ENCODE measurements around the gene ATF6. TPM values are rescaled to one million over a fixed set of nuclear protein-coding genes. Genes with fewer than 3 reads are reported as not detected.

Gene ATF6
- total and polyA plus RNA-seq, 2 of the 4 experiments (the other 2 are of a cell fraction) = 12.2 to 17.6 TPM

DNA sequence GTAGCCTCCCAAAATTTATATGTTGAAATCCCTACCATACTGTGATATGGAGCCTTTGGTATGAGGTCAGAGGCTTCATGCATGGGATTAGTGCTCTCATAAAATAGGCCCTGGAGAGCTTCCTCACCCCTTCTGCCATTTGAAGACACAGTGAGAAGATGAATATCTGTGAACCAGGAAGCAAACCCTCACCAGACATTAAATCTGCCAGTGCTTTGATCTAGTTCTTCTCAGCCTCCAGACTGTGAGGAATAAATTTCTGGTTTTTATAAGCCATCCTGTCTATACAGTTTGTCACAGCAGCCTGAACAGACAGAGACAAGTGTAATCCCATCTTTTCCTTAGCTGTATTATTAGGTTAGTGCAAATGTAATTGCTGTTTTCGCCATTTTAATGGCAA lies 169.1 kb downstream of the ATF6 start (continued):
- TF ChIP-seq RFX5 (IDR thresholded peaks at IDR 0.05; ENCODE audit: low read depth, low read length) (no peak), USF2 (IDR thresholded peaks at IDR 0.05; ENCODE audit: low read depth, low read length) (no peak)

GRCh38 chr1:161936786-161937185 lies 170.7 kb downstream of the ATF6 start:
- Histone ChIP-seq H2AFZ (replicated peaks; ENCODE audit: low read length, poor library complexity) (no peak overlapping the region), H4K20me1 (ENCODE audit: insufficient read depth, low read length) (peaks cover 2% of the 10 kb centered on the region; the same call in 1 of the 2 replicates), H3K4me1 (ENCODE audit: control insufficient read depth, insufficient read depth, low read length) (no peaks in the 10 kb centered on the region), H2AK5ac (ENCODE audit: low read depth, low read length) (no peak overlapping the region), H3K27ac (ENCODE audit: insufficient read depth, low read length) (no peak overlapping the region), H3K14ac (replicated peaks; ENCODE audit: low read depth, low read length) (no peak overlapping the region), H3K9me1 (ENCODE audit: insufficient read depth, low read length) (0 out of 2 replicates have a peak, but pooled peaks cover 2% of the 10 kb centered on the region), H3K4me2 (ENCODE audit: low read depth, low read length) (no peak overlapping the region), H4K5ac (ENCODE audit: low read depth, low read length) (no peak overlapping the region), H3K9ac (ENCODE audit: low read depth, low read length) (no peak overlapping the region), H2BK15ac (ENCODE audit: low read depth, low read length) (no peak overlapping the region), H4K8ac (ENCODE audit: low read depth in 2 of 2, low read length in 2 of 2) (no peak overlapping the region), H3K79me1 (ENCODE audit: low read depth in 1 of 2, low read length in 2 of 2) (no peaks in the 10 kb centered on the region), H3K4me3 (ENCODE audit: insufficient read depth, low read depth, low read length) (no peak overlapping the region), H3K56ac (ENCODE audit: extremely low read depth, insufficient read depth, low read length) (no peak overlapping the region), H3K9me3 (ENCODE audit: control insufficient read depth, insufficient read depth, low read length) (no peaks in the 10 kb centered on the region), H3K27me3 (ENCODE audit: control insufficient read depth, insufficient read depth, low read length) (no peaks in the 10 kb centered on the region), H4K91ac (ENCODE audit: insufficient read depth, low read depth, low read length) (no peak overlapping the region), H3K18ac (ENCODE audit: low read depth, low read length) (no peak overlapping the region), H3K23ac (ENCODE audit: low read depth, low read length) (no peak overlapping the region), H3K4ac (ENCODE audit: low read depth, low read length) (no peak overlapping the region), H3K36me3 (ENCODE audit: control insufficient read depth, insufficient read depth, low read length) (no peaks in the 10 kb centered on the region), H2BK5ac (ENCODE audit: low read depth, low read length, poor library complexity, severe bottlenecking) (no peak overlapping the region), H2BK20ac (ENCODE audit: low read depth, low read length) (no peak overlapping the region), H2BK120ac (ENCODE audit: low read depth, low read length) (no peak overlapping the region), H2AK9ac (replicated peaks; ENCODE audit: low read depth, low read length, poor library complexity) (no peak overlapping the region)
- CTCF ChIA-PET = no interaction called here
- 100% methylated on average over 1 of the region's 2 CpGs; no CpG with 5 or more reads in 1 of the 2 experiments for WGBS, 2 experiments (ENCODE audit: extremely low coverage in 2 of 2, insufficient read length in 1 of 2)
- ATAC-seq (ENCODE audit: low read depth) = no peak
- in situ Hi-C loops (cut with MboI; ENCODE audit: low sequenced_read_pairs) (no loop called here), intact Hi-C loops (cut with micrococcal nuclease) (no loop called here), dilution Hi-C loops (cut with HindIII; ENCODE audit: low sequenced_read_pairs, unreplicated experiment) (no loop called here)
- no peak for DNase-seq
- POLR2A ChIA-PET (ENCODE audit: unreplicated experiment) = no interaction called here
- TF ChIP-seq RFX5 (IDR thresholded peaks at IDR 0.05; ENCODE audit: low read depth, low read length) (no peak), CHD1 (IDR thresholded peaks at IDR 0.05; ENCODE audit: low read depth, low read length) (no peak), CTCF (conservative IDR thresholded peaks at IDR 0.05; ENCODE audit: low read depth, low read length) (no peak), POLR2A (IDR thresholded peaks at IDR 0.05; ENCODE audit: low read depth, low read length) (no peak), MAFK (IDR thresholded peaks at IDR 0.05; ENCODE audit: low read depth, low read length) (no peak), BHLHE40 (IDR thresholded peaks at IDR 0.05; ENCODE audit: low read depth, low read length) (no peak), MXI1 (IDR thresholded peaks at IDR 0.05; ENCODE audit: borderline replicate concordance, low read depth, low read length) (no peak), CEBPB (IDR thresholded peaks at IDR 0.05; ENCODE audit: low read depth, low read length) (no peak), SMC3 (IDR thresholded peaks at IDR 0.05; ENCODE audit: low read depth, low read length) (no peak)
- no TSS peak for BruUV-seq (replicated peaks)
